GM23338 (cell line): ENCODE results near the gene CCDC137. TPM values are rescaled to one million over a fixed set of nuclear protein-coding genes. Genes with fewer than 3 reads are reported as not detected.

ENCODE experiments used
- ATAC-seq: fragments of 200-7000 bp; cut with Tn5 transposase; 3 replicates; pipeline ENCODE4 v1.9.1; 2020
- DNase-seq: peaks from one replicate; pipeline ENCODE4 v3.0.0-alpha.2; 2015; ENCODE audit warnings: low spot score
- H2AFZ ChIP-seq: fragments of 200-600 bp; sonication (generic); 2 replicates; pipeline ENCODE4 v1.8.0; 2016; ENCODE audit warnings: antibody characterized with exemption, mild to moderate bottlenecking, moderate library complexity
- H3F3A ChIP-seq: fragments of 200-600 bp; sonication (generic); replicated peaks from 2 replicates; pipeline ENCODE4 v1.8.0; 2017; ENCODE audit warnings: antibody characterized with exemption, mixed run types, low read depth
- H3K27ac ChIP-seq: fragments of 200-600 bp; sonication (generic); 2 replicates; pipeline ENCODE4 v1.6.1; 2016; ENCODE audit warnings: low read depth
- H3K27me3 ChIP-seq: fragments of 200-600 bp; sonication (generic); 2 replicates; pipeline ENCODE4 v1.8.0; 2016; ENCODE audit warnings: mild to moderate bottlenecking, mixed run types, moderate library complexity; ENCODE audit not compliant: insufficient read depth
- H3K36me3 ChIP-seq: fragments of 200-600 bp; sonication (generic); 2 replicates; pipeline ENCODE4 v1.8.0; 2016; ENCODE audit warnings: mild to moderate bottlenecking; ENCODE audit not compliant: insufficient read depth
- H3K4me1 ChIP-seq: fragments of 200-600 bp; sonication (generic); 2 replicates; pipeline ENCODE4 v1.8.0; 2016; ENCODE audit warnings: mild to moderate bottlenecking, moderate library complexity; ENCODE audit not compliant: insufficient read depth
- H3K4me2 ChIP-seq: fragments of 200-600 bp; sonication (generic); 2 replicates; pipeline ENCODE4 v1.7.1; 2017; ENCODE audit warnings: mixed run types
- H3K4me3 ChIP-seq: fragments of 200-600 bp; sonication (generic); 2 replicates; pipeline ENCODE4 v1.6.1; 2016; ENCODE audit warnings: mixed run types
- H3K79me2 ChIP-seq: fragments of 200-600 bp; sonication (generic); replicated peaks from 2 replicates; pipeline ENCODE4 v1.8.0; 2017; ENCODE audit warnings: mild to moderate bottlenecking; ENCODE audit not compliant: insufficient read depth
- H3K9me2 ChIP-seq: fragments of 200-600 bp; sonication (generic); 2 replicates; pipeline ENCODE4 v1.8.0; 2017; ENCODE audit not compliant: insufficient read depth
- H4K20me1 ChIP-seq: fragments of 200-600 bp; sonication (generic); replicated peaks from 2 replicates; pipeline ENCODE4 v1.8.0; 2017; ENCODE audit warnings: mild to moderate bottlenecking; ENCODE audit not compliant: insufficient read depth
- H3K27ac Mint-ChIP-seq: 2 replicates; pipeline ENCODE4 v1.8.0; 2020; ENCODE audit warnings: inconsistent platforms, mild to moderate bottlenecking, moderate library complexity, mixed read lengths
- H3K27me3 Mint-ChIP-seq: 3 replicates; pipeline ENCODE4 v1.8.0; 2022; ENCODE audit warnings: low read depth, mild to moderate bottlenecking, moderate library complexity, mixed read lengths, inconsistent platforms; ENCODE audit not compliant: insufficient read depth, poor library complexity
- H3K36me3 Mint-ChIP-seq: 3 replicates; pipeline ENCODE4 v1.8.0; 2021; ENCODE audit warnings: low read depth, mild to moderate bottlenecking, inconsistent platforms, moderate library complexity, mixed read lengths
- H3K4me1 Mint-ChIP-seq: 3 replicates; pipeline ENCODE4 v1.8.0; 2020; ENCODE audit warnings: mild to moderate bottlenecking, inconsistent platforms, mixed read lengths
- H3K4me3 Mint-ChIP-seq: 3 replicates; pipeline ENCODE4 v1.8.0; 2021; ENCODE audit warnings: moderate library complexity, mild to moderate bottlenecking, inconsistent platforms, mixed read lengths
- H3K9me3 Mint-ChIP-seq: 3 replicates; pipeline ENCODE4 v1.8.0; 2020; ENCODE audit warnings: moderate library complexity, mild to moderate bottlenecking, inconsistent platforms, mixed read lengths
- CREB1 ChIP-seq: fragments of 250-450 bp; sonication (Bioruptor Pico); IDR thresholded peaks from 2 replicates; pipeline ENCODE4 v1.5.0; 2020; ENCODE audit warnings: low read depth, mild to moderate bottlenecking, moderate library complexity
- CTCF ChIP-seq, 2 experiments: fragments of 200-600 bp in 1 of 2; sonication (generic) in 1 of 2; conservative IDR thresholded peaks; 2 replicates each; pipeline versions ENCODE4 v1.5.1 to v1.6.1; 2016 to 2017; ENCODE audit warnings: antibody characterized with exemption in 2 of 2, low read depth in 2 of 2, mild to moderate bottlenecking in 2 of 2, moderate library complexity in 1 of 2
- ETS1 ChIP-seq: IDR thresholded peaks from 2 replicates; pipeline ENCODE4 v1.6.1; 2016; ENCODE audit warnings: antibody characterized with exemption
- EZH2 ChIP-seq: fragments of 200-600 bp; sonication (generic); IDR thresholded peaks from one replicate; pipeline ENCODE4 v1.8.0; 2017; ENCODE audit warnings: antibody characterized with exemption, mild to moderate bottlenecking, low read depth; ENCODE audit not compliant: unreplicated experiment
- EZH2phosphoT487 ChIP-seq: fragments of 200-600 bp; sonication (generic); IDR thresholded peaks from one replicate; pipeline ENCODE4 v1.8.1; 2018; ENCODE audit warnings: antibody characterized with exemption; ENCODE audit not compliant: unreplicated experiment
- JUNB ChIP-seq: IDR thresholded peaks from one replicate; pipeline ENCODE4 v1.6.1; 2016; ENCODE audit warnings: antibody characterized with exemption; ENCODE audit not compliant: unreplicated experiment
- NANOG ChIP-seq: IDR thresholded peaks from 2 replicates; pipeline ENCODE4 v1.6.1; 2016; ENCODE audit warnings: antibody characterized with exemption, borderline replicate concordance
- POLR2AphosphoS5 ChIP-seq: IDR thresholded peaks from 2 replicates; pipeline ENCODE4 v1.6.1; 2016; ENCODE audit warnings: antibody characterized with exemption, low read depth
- REST ChIP-seq: IDR thresholded peaks from one replicate; pipeline ENCODE4 v1.6.1; 2018; ENCODE audit warnings: antibody characterized with exemption; ENCODE audit not compliant: unreplicated experiment
- STAT1 ChIP-seq: IDR thresholded peaks from one replicate; pipeline ENCODE4 v1.6.1; 2016; ENCODE audit warnings: antibody characterized with exemption; ENCODE audit not compliant: unreplicated experiment
- ZNF114 ChIP-seq: fragments of 250-450 bp; sonication (Bioruptor Pico); IDR thresholded peaks from 2 replicates; pipeline ENCODE4 v1.5.0; 2020; ENCODE audit warnings: mild to moderate bottlenecking, moderate library complexity
- ZNF331 ChIP-seq: fragments of 250-450 bp; sonication (Bioruptor Pico); IDR thresholded peaks from 2 replicates; pipeline ENCODE4 v1.5.0; 2020; ENCODE audit warnings: low read depth, mild to moderate bottlenecking, moderate library complexity
- ZNF462 ChIP-seq: fragments of 250-450 bp; sonication (Bioruptor Pico); IDR thresholded peaks from 2 replicates; pipeline ENCODE4 v1.5.0; 2020; ENCODE audit warnings: mild to moderate bottlenecking, moderate library complexity
- polyA plus RNA-seq: library from polyadenylated mRNA; unstranded; fragments of >200 nt; fragmentation: Nextera tagmentation; extraction: Ambion mirVana; gene quantifications from 2 replicates; pipeline ENCODE4 v1.2.1, GENCODE V29; 2016
- total RNA-seq: library from RNA; depleted of rRNA; stranded (reverse); fragments of >200 nt; shearing (Covaris generic); gene quantifications from 2 replicates; pipeline ENCODE4 v1.2.3, GENCODE V29; 2014

Gene CCDC137
- total and polyA plus RNA-seq, 2 experiments from 2014 or later: 26.1 to 73.4 TPM

- ATAC-seq: no peak
- Mint-ChIP-seq H3K9me3 (no peaks in the 10 kb centered on the region), H3K4me3 (no peak overlapping the region), H3K4me1 (peaks cover 8% of the 10 kb centered on the region), H3K27me3 (peaks cover 13% of the 10 kb centered on the region), H3K27ac (no peak overlapping the region), H3K36me3 (no peaks in the 10 kb centered on the region)
- no peak for DNase-seq
- H3K4me3 ChIP-seq: no peak overlapping the region
- H3K36me3 ChIP-seq: no peaks in the 10 kb centered on the region
- no peak overlapping the region for H2AFZ ChIP-seq
- no peaks in the 10 kb centered on the region for H3F3A ChIP-seq
- no peak overlapping the region for H3K4me2 ChIP-seq
- H3K27ac ChIP-seq: no peak overlapping the region
- H3K4me1 ChIP-seq: peaks cover 13% of the 10 kb centered on the region
- no peaks in the 10 kb centered on the region for H3K9me2 ChIP-seq
- TF ChIP-seq ZNF114 (CRISPR knock-in tag) (no peak), EZH2 (no peak), JUNB (no peak), CREB1 (CRISPR knock-in tag) (no peak), STAT1 (no peak), ZNF331 (CRISPR knock-in tag) (no peak), ZNF462 (CRISPR knock-in tag) (no peak), REST (no peak), CTCF (conservative IDR thresholded peaks at IDR 0.05; ENCODE audit: low read depth in 2 of 2) (no peak), NANOG (no peak), ETS1 (no peak), EZH2phosphoT487 (no peak), POLR2AphosphoS5 (no peak)
- H3K79me2 ChIP-seq: no peaks in the 10 kb centered on the region
- no peaks in the 10 kb centered on the region for H4K20me1 ChIP-seq
- no peaks in the 10 kb centered on the region for H3K27me3 ChIP-seq
These were observed 11.0 kb upstream of the CCDC137 start for GRCh38 chr17:81655378-81656117.
